ENCODE data around the gene MDM2. TPM values are rescaled to one million over a fixed set of nuclear protein-coding genes. Genes with fewer than 3 reads are reported as not detected.

Gene MDM2
- total RNA-seq, 1 donor from 2014 or later = 303 TPM

- intact Hi-C loops (cut with micrococcal nuclease) = no loop called here
- Mint-ChIP-seq H3K4me3 (no peak overlapping the region), H3K27me3 (ENCODE audit: insufficient read depth) (no peaks in the 10 kb centered on the region), H3K4me1 (ENCODE audit: low read depth) (peaks cover 5% of the 10 kb centered on the region), H3K27ac (no peak overlapping the region), H3K36me3 (ENCODE audit: low read depth) (peaks cover 11% of the 10 kb centered on the region), H3K9me3 (no peaks in the 10 kb centered on the region)
- DNase-seq (ENCODE audit: low spot score) = no peak
These were observed 63.4 kb downstream of the MDM2 start for GRCh38 chr12:68871396-68871795.

- Mint-ChIP-seq H3K4me1 (ENCODE audit: low read depth) (peaks cover 5% of the 10 kb centered on the region), H3K27ac (peak overlapping the region; percentile 29), H3K36me3 (ENCODE audit: low read depth) (peaks cover 9% of the 10 kb centered on the region), H3K9me3 (no peaks in the 10 kb centered on the region), H3K27me3 (ENCODE audit: insufficient read depth) (no peaks in the 10 kb centered on the region), H3K4me3 (no peak overlapping the region)
- DNase-seq (ENCODE audit: low spot score) = no peak
- intact Hi-C loops (cut with micrococcal nuclease) = loop anchor here (1.0 to 2.0 kb wide), 2 partner anchors 61 to 198 kb away; partner anchors contain the start of gene CPM
These were observed 63.9 kb downstream of the MDM2 start for GRCh38 chr12:68871921-68872320.

- Mint-ChIP-seq H3K27ac (no peak overlapping the region), H3K9me3 (no peaks in the 10 kb centered on the region), H3K36me3 (ENCODE audit: low read depth) (peaks cover 8% of the 10 kb centered on the region), H3K27me3 (ENCODE audit: insufficient read depth) (no peaks in the 10 kb centered on the region), H3K4me3 (no peak overlapping the region), H3K4me1 (ENCODE audit: low read depth) (peaks cover 9% of the 10 kb centered on the region)
- DNase-seq (ENCODE audit: low spot score) = no peak
- intact Hi-C loops (cut with micrococcal nuclease) = loop anchor here (2.0 kb wide), 1 partner anchor 59 kb away; the partner anchor contains the start of gene CPM
These were observed 65.3 kb downstream of the MDM2 start for GRCh38 chr12:68873316-68873715.

- Mint-ChIP-seq H3K4me3 (no peak overlapping the region), H3K27me3 (ENCODE audit: insufficient read depth) (no peaks in the 10 kb centered on the region), H3K36me3 (ENCODE audit: low read depth) (peaks cover 16% of the 10 kb centered on the region), H3K4me1 (ENCODE audit: low read depth) (peaks cover 9% of the 10 kb centered on the region), H3K27ac (no peak overlapping the region), H3K9me3 (peaks cover 3% of the 10 kb centered on the region)
- DNase-seq (ENCODE audit: low spot score) = no peak
- intact Hi-C loops (cut with micrococcal nuclease) = no loop called here
These were observed 68.5 kb downstream of the MDM2 start for GRCh38 chr12:68876461-68876860.

GRCh38 chr12:68877583-68877982 is 69.6 kb downstream of the MDM2 start:
- Mint-ChIP-seq H3K36me3 (ENCODE audit: low read depth) (peaks cover 21% of the 10 kb centered on the region), H3K27ac (no peak overlapping the region), H3K27me3 (ENCODE audit: insufficient read depth) (no peaks in the 10 kb centered on the region), H3K4me3 (no peak overlapping the region), H3K9me3 (peaks cover 8% of the 10 kb centered on the region), H3K4me1 (ENCODE audit: low read depth) (peaks cover 9% of the 10 kb centered on the region)
- intact Hi-C loops (cut with micrococcal nuclease) = no loop called here
- no peak for DNase-seq (ENCODE audit: low spot score)

- Mint-ChIP-seq H3K27me3 (ENCODE audit: insufficient read depth) (no peaks in the 10 kb centered on the region), H3K36me3 (ENCODE audit: low read depth) (peaks cover 22% of the 10 kb centered on the region), H3K9me3 (peaks cover 8% of the 10 kb centered on the region), H3K4me1 (ENCODE audit: low read depth) (peaks cover 9% of the 10 kb centered on the region), H3K27ac (no peak overlapping the region), H3K4me3 (no peak overlapping the region)
- intact Hi-C loops (cut with micrococcal nuclease) = no loop called here
- DNase-seq (ENCODE audit: low spot score) = no peak
These were observed 70.3 kb downstream of the MDM2 start for GRCh38 chr12:68878283-68878682.

GRCh38 chr12:68878846-68879245 is 70.9 kb downstream of the MDM2 start:
- H3K27me3 Mint-ChIP-seq (ENCODE audit: insufficient read depth) = no peaks in the 10 kb centered on the region
- no peak overlapping the region for H3K4me3 Mint-ChIP-seq
- H3K9me3 Mint-ChIP-seq = peaks cover 8% of the 10 kb centered on the region
- peaks cover 22% of the 10 kb centered on the region for H3K36me3 Mint-ChIP-seq (ENCODE audit: low read depth)
- no peak for DNase-seq (ENCODE audit: low spot score)
- H3K27ac Mint-ChIP-seq = no peak overlapping the region
- intact Hi-C loops (cut with micrococcal nuclease) = no loop called here
- peaks cover 9% of the 10 kb centered on the region for H3K4me1 Mint-ChIP-seq (ENCODE audit: low read depth)

- H3K9me3 Mint-ChIP-seq = peaks cover 8% of the 10 kb centered on the region
- no peak overlapping the region for H3K27ac Mint-ChIP-seq
- no peaks in the 10 kb centered on the region for H3K27me3 Mint-ChIP-seq (ENCODE audit: insufficient read depth)
- H3K4me3 Mint-ChIP-seq = no peak overlapping the region
- H3K4me1 Mint-ChIP-seq (ENCODE audit: low read depth) = peaks cover 7% of the 10 kb centered on the region
- peaks cover 24% of the 10 kb centered on the region for H3K36me3 Mint-ChIP-seq (ENCODE audit: low read depth)
- intact Hi-C loops (cut with micrococcal nuclease) = no loop called here
- DNase-seq (ENCODE audit: low spot score) = no peak
These were observed 72.8 kb downstream of the MDM2 start for GRCh38 chr12:68880660-68881325.

- H3K27ac Mint-ChIP-seq = no peak overlapping the region
- H3K9me3 Mint-ChIP-seq = peaks cover 8% of the 10 kb centered on the region
- peaks cover 25% of the 10 kb centered on the region for H3K36me3 Mint-ChIP-seq (ENCODE audit: low read depth)
- no peak for DNase-seq (ENCODE audit: low spot score)
- peaks cover 9% of the 10 kb centered on the region for H3K4me1 Mint-ChIP-seq (ENCODE audit: low read depth)
- no peak overlapping the region for H3K4me3 Mint-ChIP-seq
- no peaks in the 10 kb centered on the region for H3K27me3 Mint-ChIP-seq (ENCODE audit: insufficient read depth)
- intact Hi-C loops (cut with micrococcal nuclease) = no loop called here
These were observed 74.4 kb downstream of the MDM2 start for GRCh38 chr12:68882251-68882964.

GRCh38 chr12:68883151-68883550 is 75.2 kb downstream of the MDM2 start:
- H3K27me3 Mint-ChIP-seq (ENCODE audit: insufficient read depth) = no peaks in the 10 kb centered on the region
- peaks cover 10% of the 10 kb centered on the region for H3K4me1 Mint-ChIP-seq (ENCODE audit: low read depth)
- H3K4me3 Mint-ChIP-seq = no peak overlapping the region
- peaks cover 25% of the 10 kb centered on the region for H3K36me3 Mint-ChIP-seq (ENCODE audit: low read depth)
- peaks cover 8% of the 10 kb centered on the region for H3K9me3 Mint-ChIP-seq
- intact Hi-C loops (cut with micrococcal nuclease) = no loop called here
- DNase-seq (ENCODE audit: low spot score) = no peak
- no peak overlapping the region for H3K27ac Mint-ChIP-seq

GRCh38 chr12:68884251-68884650 is 76.3 kb downstream of the MDM2 start:
- DNase-seq (ENCODE audit: low spot score) = no peak
- Mint-ChIP-seq H3K4me3 (no peak overlapping the region), H3K9me3 (peaks cover 5% of the 10 kb centered on the region), H3K36me3 (ENCODE audit: low read depth) (peaks cover 20% of the 10 kb centered on the region), H3K27ac (no peak overlapping the region), H3K4me1 (ENCODE audit: low read depth) (peaks cover 19% of the 10 kb centered on the region), H3K27me3 (ENCODE audit: insufficient read depth) (no peaks in the 10 kb centered on the region)
- intact Hi-C loops (cut with micrococcal nuclease) = no loop called here

GRCh38 chr12:68885381-68885780 is 77.4 kb downstream of the MDM2 start:
- DNase-seq (ENCODE audit: low spot score) = no peak
- no peak overlapping the region for H3K27ac Mint-ChIP-seq

More at GRCh38 chr12:68885381-68885780, 77.4 kb downstream of the MDM2 start:
- H3K4me3 Mint-ChIP-seq = no peak overlapping the region
- peaks cover 20% of the 10 kb centered on the region for H3K36me3 Mint-ChIP-seq (ENCODE audit: low read depth)
- H3K9me3 Mint-ChIP-seq = peaks cover 5% of the 10 kb centered on the region
- no peaks in the 10 kb centered on the region for H3K27me3 Mint-ChIP-seq (ENCODE audit: insufficient read depth)
- intact Hi-C loops (cut with micrococcal nuclease) = loop anchor here (5.0 kb wide), 1 partner anchor 47 kb away; the partner anchor contains the start of gene CPM
- H3K4me1 Mint-ChIP-seq (ENCODE audit: low read depth) = peaks cover 26% of the 10 kb centered on the region
